Ovary (tissue), 3 donors: Measurements from ENCODE around the gene IGFBP7.

Experiments used
- CTCF ChIP-seq, 3 donors: fragments of 450-650 bp in 2 of 3; fragments of 200-600 bp in 1 of 3; IDR thresholded peaks; one replicate each; pipeline versions ENCODE4 v1.5.1 to v1.8.0; 2016 to 2022; ENCODE audit warnings: antibody characterized with exemption in 3 of 3, mild to moderate bottlenecking in 1 of 3
- EP300 ChIP-seq: sonication (generic); formaldehyde crosslinking; IDR thresholded peaks from one replicate; pipeline ENCODE4 v1.6.1; 2017; ENCODE audit warnings: antibody characterized with exemption
- POLR2A ChIP-seq: fragments of 450-650 bp; IDR thresholded peaks from one replicate; pipeline ENCODE4 v1.6.1; 2017; ENCODE audit warnings: antibody characterized with exemption, mild to moderate bottlenecking, moderate library complexity
- donor health status: DM: no; HTN: no; CAD: no.

GRCh38 chr4:57139783-57140182 is 29.6 kb upstream of the IGFBP7 start:
- TF ChIP-seq POLR2A (no peak), CTCF (IDR thresholded peaks at IDR 0.05) (no peak), EP300 (no peak)
